Measurements from ENCODE around the gene GPATCH4.
"Not testable (repeated sequence)": the region's sequence is repeated elsewhere in the genome, so short reads cannot be mapped to it uniquely, and the experiment has no call there.

GPATCH4 gene

GRCh38 chr1:156579472-156579871 is 21.8 kb downstream of the GPATCH4 start, which contains the start of gene TTC24:
Gene TTC24, plus strand, starts transcription at chr1:156579723. Its CDS starts 1,642 bp downstream, at chr1:156581365.
- DNase-seq (ENCODE audit: low spot score) (no peak), FAIRE-seq (no peak)

GRCh38 chr1:156578055-156578454 is 23.2 kb downstream of the GPATCH4 start:
- no peak for FAIRE-seq
- DNase-seq (ENCODE audit: low spot score): no peak

- no peak for DNase-seq (ENCODE audit: low spot score)
- no peak for FAIRE-seq
These were observed 23.7 kb downstream of the GPATCH4 start for GRCh38 chr1:156577550-156577949.

- no peak for FAIRE-seq
- no peak for DNase-seq (ENCODE audit: low spot score)
These were observed 27.1 kb downstream of the GPATCH4 start for GRCh38 chr1:156574039-156574633.

- DNase-seq (ENCODE audit: low spot score) (no peak), FAIRE-seq (no peak)
These were observed 28.6 kb downstream of the GPATCH4 start for GRCh38 chr1:156572663-156573018.

- FAIRE-seq: no peak
- peak; percentile 71 for DNase-seq (ENCODE audit: low spot score)
These were observed 29.2 kb downstream of the GPATCH4 start, which contains the start of gene IQGAP3 for GRCh38 chr1:156571919-156572662. Gene IQGAP3, minus strand, starts transcription at chr1:156572565. Its CDS starts 36 bp downstream, at chr1:156572529.

GRCh38 chr1:156571261-156571852 is 29.9 kb downstream of the GPATCH4 start:
- DNase-seq (ENCODE audit: low spot score): peak; percentile 81
- peak; percentile 56 for FAIRE-seq

GRCh38 chr1:156566436-156566835 is 34.8 kb downstream of the GPATCH4 start:
- DNase-seq (ENCODE audit: low spot score) (no peak), FAIRE-seq (no peak)

GRCh38 chr1:156565519-156565918 is 35.8 kb downstream of the GPATCH4 start:
- no peak for FAIRE-seq
- DNase-seq (ENCODE audit: low spot score): no peak

- DNase-seq (ENCODE audit: low spot score) (no peak), FAIRE-seq (no peak)
These were observed 40.6 kb downstream of the GPATCH4 start for GRCh38 chr1:156560585-156561163.

- DNase-seq (ENCODE audit: low spot score) (peak; percentile 14), FAIRE-seq (no peak)
These were observed 41.4 kb downstream of the GPATCH4 start for GRCh38 chr1:156559797-156560385.

GRCh38 chr1:156559086-156559796 is 42.0 kb downstream of the GPATCH4 start:
- FAIRE-seq: no peak

GRCh38 chr1:156556354-156556753 is 44.9 kb downstream of the GPATCH4 start:
- no peak for DNase-seq (ENCODE audit: low spot score)
- FAIRE-seq: no peak

More at GRCh38 chr1:156559086-156559796, 42.0 kb downstream of the GPATCH4 start:
- no peak for DNase-seq (ENCODE audit: low spot score)

GRCh38 chr1:156555715-156556114 is 45.6 kb downstream of the GPATCH4 start:
- FAIRE-seq: no peak
- DNase-seq (ENCODE audit: low spot score): no peak

- FAIRE-seq: no peak
- DNase-seq (ENCODE audit: low spot score): no peak
These were observed 46.3 kb downstream of the GPATCH4 start for GRCh38 chr1:156554971-156555370.

GRCh38 chr1:156553860-156554485 is 47.3 kb downstream of the GPATCH4 start:
- FAIRE-seq: no peak
- no peak for DNase-seq (ENCODE audit: low spot score)

- not testable (repeated sequence) for FAIRE-seq
- DNase-seq (ENCODE audit: low spot score): peak; percentile 36
These were observed 48.3 kb downstream of the GPATCH4 start for GRCh38 chr1:156552937-156553336.

- FAIRE-seq: no peak
These were observed 48.8 kb downstream of the GPATCH4 start for GRCh38 chr1:156552518-156552917.

GRCh38 chr1:156551869-156552268 is 49.4 kb downstream of the GPATCH4 start:
- FAIRE-seq (peak; percentile 94), DNase-seq (ENCODE audit: low spot score) (peak; percentile 90)

More at GRCh38 chr1:156552518-156552917, 48.8 kb downstream of the GPATCH4 start:
- no peak for DNase-seq (ENCODE audit: low spot score)

GRCh38 chr1:156551066-156551643 is 50.1 kb downstream of the GPATCH4 start:
- no peak for DNase-seq (ENCODE audit: low spot score)
- no peak for FAIRE-seq
